Right renal pelvis (tissue), 4 donors: ENCODE measurements around the gene CEACAM1. TPM values are rescaled to one million over a fixed set of nuclear protein-coding genes. Genes with fewer than 3 reads are reported as not detected.

Source experiments
- polyA plus RNA-seq, 4 donors: library from polyadenylated mRNA; unstranded; fragments of 120-200 nt; gene quantifications; one replicate each; pipeline ENCODE4 v1.2.1, GENCODE V29; 2013; ENCODE audit not compliant: insufficient read length in 4 of 4

The CEACAM1 gene
- polyA plus RNA-seq, 4 donors = 9.6 to 18.1 (median 11.2) TPM

Other genes with a start within 250 kb of the CEACAM1 start
- 1 to 10 TPM; 1.6 to 2.1 (median 2.0) TPM for gene PRR19, start 226.3 kb downstream of the CEACAM1 start, polyA plus RNA-seq
- 10 to 100 TPM; 69.1 to 94.5 (median 79.3) TPM for gene PAFAH1B3, start 225.9 kb downstream of the CEACAM1 start, polyA plus RNA-seq
- gene TMEM145, start 215.2 kb downstream of the CEACAM1 start, polyA plus RNA-seq = 1 to 10 TPM in 1 of 4 donors, under 1 TPM in 3; 0.76 to 1.2 (median 0.83) TPM
- 10 to 100 TPM; 32.5 to 48.3 (median 35.7) TPM for gene MEGF8, start 202.8 kb downstream of the CEACAM1 start, polyA plus RNA-seq
- 1 to 10 TPM in 2 of 4 donors, under 1 TPM in 2; 0.82 to 2.1 (median 1.1) TPM for gene CNFN, start 138.2 kb downstream of the CEACAM1 start, polyA plus RNA-seq
- 10 to 100 TPM in 3 of 4 donors, 1 to 10 TPM in 1; 9.7 to 13.9 (median 10.6) TPM for gene LIPE, start 101.1 kb downstream of the CEACAM1 start, polyA plus RNA-seq
- under 1 TPM in 2 of 4 donors, not detected in 2; 0.27 to 0.64 TPM for gene CXCL17, start 85.5 kb downstream of the CEACAM1 start, polyA plus RNA-seq
- gene CEACAM8, start 66.4 kb upstream of the CEACAM1 start, polyA plus RNA-seq = under 1 TPM in 3 of 4 donors, not detected in 1; 0.08 to 0.21 (median 0.17) TPM
- gene PSG3, start 212.0 kb upstream of the CEACAM1 start, polyA plus RNA-seq = under 1 TPM in 3 of 4 donors, not detected in 1; 0.13 to 0.53 (median 0.19) TPM
- under 1 TPM in 2 of 4 donors, not detected in 2; 0.03 to 0.17 TPM for gene PSG8, start 237.2 kb upstream of the CEACAM1 start, polyA plus RNA-seq